Measurements from ENCODE around the gene WDR18. TPM values are rescaled to one million over a fixed set of nuclear protein-coding genes. Genes with fewer than 3 reads are reported as not detected.

Gene WDR18
- polyA plus RNA-seq, 1 of the 3 experiments (the other 2 are of a cell fraction) = 47.9 TPM

- H3K79me2 ChIP-seq (ENCODE audit: insufficient read depth) = peaks cover 33% of the 10 kb centered on the region
These were observed 49.2 kb upstream of the WDR18 start for GRCh38 chr19:934865-935479.

More at GRCh38 chr19:934865-935479, 49.2 kb upstream of the WDR18 start:
- TF ChIP-seq FOXJ3 (CRISPR knock-in tag; IDR thresholded peaks at IDR 0.05) (peak; percentile 91; the same call in 1 of the 2 replicates), ELF1 (IDR thresholded peaks at IDR 0.05) (no peak), NRF1 (IDR thresholded peaks at IDR 0.05; ENCODE audit: low read depth, low read length) (no peak), GATA2 (CRISPR knock-in tag; IDR thresholded peaks at IDR 0.05) (peak; percentile 94), NFIC (IDR thresholded peaks at IDR 0.05; ENCODE audit: borderline replicate concordance) (peak; percentile 71), TCF12 (IDR thresholded peaks at IDR 0.05) (peak; percentile 71), RCOR1 (IDR thresholded peaks at IDR 0.05; ENCODE audit: low read length) (peak; percentile 24; the same call in 1 of the 2 replicates), MXI1 (IDR thresholded peaks at IDR 0.05; ENCODE audit: low read depth, low read length) (peak; percentile 85), CHD2 (IDR thresholded peaks at IDR 0.05; ENCODE audit: low read length, partially characterized antibody) (peak; percentile 78), SMC3 (IDR thresholded peaks at IDR 0.05; ENCODE audit: low read depth, low read length) (no peak), SIN3A (IDR thresholded peaks at IDR 0.05; ENCODE audit: borderline replicate concordance, low read depth, low read length) (0 out of 2 replicates have a peak, but pooled peaks have one; percentile 50), PBX3 (IDR thresholded peaks at IDR 0.05) (no peak), GABPA (IDR thresholded peaks at IDR 0.05; ENCODE audit: low read depth) (0 out of 2 replicates have a peak, but pooled peaks have one; percentile 28), EP300 (IDR thresholded peaks at IDR 0.05; ENCODE audit: borderline replicate concordance in 1 of 2, low read depth in 1 of 2, low read length in 1 of 2) (peak; percentile 18 to 78; a peak in 3 of 4 replicates), MAX (IDR thresholded peaks at IDR 0.05; ENCODE audit: low read depth) (peak; percentile 93), USF2 (IDR thresholded peaks at IDR 0.05; ENCODE audit: borderline replicate concordance, low read depth, low read length) (no peak), YY1 (IDR thresholded peaks at IDR 0.05; ENCODE audit: low read depth) (no peak), USF1 (IDR thresholded peaks at IDR 0.05; ENCODE audit: borderline replicate concordance, low read depth) (peak; percentile 56)
- Histone ChIP-seq H2AFZ (ENCODE audit: low read depth) (no peak overlapping the region), H3K4me3 (ENCODE audit: low read depth in 2 of 2, low read length in 1 of 2) (no peak overlapping the region), H3K9me2 (no peaks in the 10 kb centered on the region), H3K36me3 (replicated peaks in 1 of 2; ENCODE audit: control insufficient read depth in 1 of 2, insufficient read depth in 2 of 2, low read length in 1 of 2) (peaks cover 0 to under 1% of the 10 kb centered on the region in 2 experiments), H3F3A (replicated peaks; ENCODE audit: insufficient read depth) (peaks cover 2% of the 10 kb centered on the region), H3K9me3 (no peaks in the 10 kb centered on the region), H3K27me3 (ENCODE audit: insufficient read depth) (no peaks in the 10 kb centered on the region), H4K20me1 (ENCODE audit: insufficient read depth) (peaks cover 9% of the 10 kb centered on the region), H3K4me2 (peak overlapping the region; percentile 37; the same call in 1 of the 2 replicates), H3K9ac (no peak overlapping the region), H3K27ac (ENCODE audit: low read depth in 2 of 2, low read length in 1 of 2) (peak overlapping the region in 1 of 2 experiments; percentile 89; a peak in 3 of 4 replicates), H3K4me1 (ENCODE audit: control insufficient read depth in 1 of 2, insufficient read depth in 2 of 2, low read depth in 1 of 2, low read length in 1 of 2) (peaks cover 13 to 48% of the 10 kb centered on the region in 2 experiments; a peak in 2 of 4 replicates)
- WGBS (ENCODE audit: low lambda C conversion rate) = 53% methylated on average over 21 of the region's 31 CpGs
- peak; percentile 85 for DNase-seq
- ChIA-PET CTCF (interaction anchor here (0.8 to 1.4 kb wide), 3 partner anchors 10 to 49 kb away, joined by 4 to 5 read pairs (median 5); partner anchors contain the start of gene WDR18), POLR2A (interaction anchor here (0.9 kb wide), 1 partner anchor 49 kb away, joined by 3 read pairs; the partner anchor contains the start of gene WDR18)

Measured in SK-N-SH (cell line).